Effector CD8-positive, alpha-beta T cell (primary cell): ENCODE measurements around the gene BRIX1.

Source experiments
- DNase-seq: peaks from one replicate; lab custom pipeline; 2025; lab: John Stamatoyannopoulos, UW
- total RNA-seq, 4 experiments: gene quantifications; one replicate each; lab custom pipeline; 2026; lab: John Stamatoyannopoulos, UW

The BRIX1 gene, protein sequence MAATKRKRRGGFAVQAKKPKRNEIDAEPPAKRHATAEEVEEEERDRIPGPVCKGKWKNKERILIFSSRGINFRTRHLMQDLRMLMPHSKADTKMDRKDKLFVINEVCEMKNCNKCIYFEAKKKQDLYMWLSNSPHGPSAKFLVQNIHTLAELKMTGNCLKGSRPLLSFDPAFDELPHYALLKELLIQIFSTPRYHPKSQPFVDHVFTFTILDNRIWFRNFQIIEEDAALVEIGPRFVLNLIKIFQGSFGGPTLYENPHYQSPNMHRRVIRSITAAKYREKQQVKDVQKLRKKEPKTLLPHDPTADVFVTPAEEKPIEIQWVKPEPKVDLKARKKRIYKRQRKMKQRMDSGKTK
- total RNA-seq, result 35.9 to 87.1 (median 46.1) reads per million in 4 experiments

GRCh38 chr5:34915139-34915855 is at the start of gene BRIX1, which contains the start of gene RAD1:
Gene BRIX1, plus strand, starts transcription at chr5:34915711. Its CDS starts 28 bp downstream, at chr5:34915739.
Gene RAD1, minus strand, starts transcription at chr5:34915504. Its CDS starts 612 bp downstream, at chr5:34914892.
- peak; percentile 78 for DNase-seq

- no peak for DNase-seq
Measured at GRCh38 chr5:34866989-34867471, 48.5 kb upstream of the BRIX1 start.

DNA sequence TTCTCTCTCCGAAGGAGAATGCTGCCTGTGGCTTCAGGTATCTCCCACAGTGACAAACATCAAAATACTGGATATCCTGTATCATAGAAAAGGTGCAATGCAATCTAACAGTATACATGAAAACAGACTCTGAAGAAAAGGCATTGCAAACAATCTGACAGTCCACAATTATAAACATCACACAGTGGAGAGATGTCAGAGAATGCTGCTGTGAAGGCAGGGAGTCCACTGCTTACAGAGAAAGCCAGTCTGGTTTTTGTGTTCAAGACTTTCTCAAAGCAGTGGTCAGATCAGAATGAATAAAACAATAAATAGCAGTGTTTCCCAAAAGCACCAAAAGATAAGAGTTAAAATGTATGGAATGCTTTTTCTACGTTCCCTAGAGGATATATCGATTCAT is 47.9 kb upstream of the BRIX1 start:
- no peak for DNase-seq

DNA sequence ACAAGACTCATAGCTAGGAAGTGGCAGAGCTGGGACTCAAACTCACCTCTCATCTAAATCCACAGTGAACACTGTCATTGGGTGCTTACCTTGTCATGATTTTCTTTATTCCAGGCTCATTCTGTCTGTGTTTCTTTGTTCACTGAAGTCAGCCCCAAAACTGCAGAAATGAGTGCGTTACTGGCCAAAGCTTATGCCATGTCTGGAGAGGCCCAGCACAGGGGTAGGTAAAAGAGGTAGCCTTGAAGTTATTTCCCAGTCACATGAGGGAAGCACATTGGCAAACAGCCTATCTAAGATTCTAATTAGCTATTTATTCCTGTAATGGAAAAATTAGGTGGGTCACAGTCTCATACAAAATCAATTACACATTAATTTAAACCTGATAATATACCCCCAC is 46.7 kb upstream of the BRIX1 start:
- no peak for DNase-seq

DNA sequence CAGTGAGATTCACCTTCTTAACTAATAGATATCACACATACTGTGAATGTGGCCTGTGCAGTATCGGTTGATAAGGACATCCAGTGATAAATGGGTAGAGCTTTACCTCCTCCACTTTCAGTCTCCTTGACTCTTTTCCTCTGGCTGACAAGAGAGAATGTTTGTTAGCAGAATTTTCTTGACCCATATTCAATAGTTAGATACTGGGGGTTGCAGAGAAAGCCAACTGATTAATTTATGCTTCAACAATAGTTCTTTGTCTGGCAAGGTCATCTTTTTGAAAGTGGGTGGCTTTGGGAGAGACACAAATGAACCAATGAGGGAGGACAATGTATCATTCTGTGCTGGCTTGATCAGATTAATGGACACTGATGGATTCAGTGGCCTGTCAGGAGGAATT is 46.3 kb upstream of the BRIX1 start:
- DNase-seq, result no peak

GRCh38 chr5:34870382-34870781 is 45.1 kb upstream of the BRIX1 start:
- DNase-seq, result no peak

DNA sequence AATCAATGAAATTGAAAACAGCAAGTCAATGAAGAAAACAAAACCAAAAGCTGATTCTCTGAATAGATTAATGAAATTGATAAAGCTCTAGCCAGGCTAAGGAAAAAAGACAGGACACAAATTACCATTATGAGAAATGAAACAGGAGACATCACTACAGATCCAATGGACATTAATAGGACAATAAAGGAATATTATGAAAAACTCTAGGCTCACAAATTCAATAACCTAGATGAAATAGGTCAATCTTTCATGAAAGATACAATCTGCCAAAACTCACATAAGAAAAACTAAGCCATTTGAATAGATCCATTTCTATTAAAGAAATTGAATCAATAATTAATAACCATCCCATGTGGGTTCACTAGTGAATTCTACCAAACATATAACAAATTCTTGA is 39.2 kb upstream of the BRIX1 start:
- DNase-seq, result no peak

DNA sequence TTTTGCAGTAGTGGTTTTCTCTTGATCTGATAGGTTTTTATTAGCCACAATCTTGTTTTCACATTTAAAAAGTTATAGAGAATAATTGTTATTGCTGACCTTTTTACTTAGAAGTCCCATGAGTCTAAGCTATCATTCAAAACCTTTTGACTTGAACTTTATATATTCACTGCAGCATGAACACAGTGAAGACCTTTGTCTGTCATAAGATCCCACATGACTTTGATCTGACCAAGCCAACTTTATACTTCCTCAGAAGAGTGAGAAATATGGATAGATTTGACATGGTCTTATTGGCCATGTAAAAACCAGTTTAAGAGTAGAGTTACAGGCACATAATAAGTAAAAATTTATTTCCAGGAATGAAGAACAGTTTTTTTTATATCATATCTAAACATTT is 34.3 kb upstream of the BRIX1 start:
- DNase-seq, result no peak

- no peak for DNase-seq
Measured at GRCh38 chr5:34886392-34887119, 29.0 kb upstream of the BRIX1 start.

- no peak for DNase-seq
Measured at GRCh38 chr5:34889394-34889793, 26.1 kb upstream of the BRIX1 start.

- no peak for DNase-seq
Measured at GRCh38 chr5:34891981-34892380, 23.5 kb upstream of the BRIX1 start.

DNA sequence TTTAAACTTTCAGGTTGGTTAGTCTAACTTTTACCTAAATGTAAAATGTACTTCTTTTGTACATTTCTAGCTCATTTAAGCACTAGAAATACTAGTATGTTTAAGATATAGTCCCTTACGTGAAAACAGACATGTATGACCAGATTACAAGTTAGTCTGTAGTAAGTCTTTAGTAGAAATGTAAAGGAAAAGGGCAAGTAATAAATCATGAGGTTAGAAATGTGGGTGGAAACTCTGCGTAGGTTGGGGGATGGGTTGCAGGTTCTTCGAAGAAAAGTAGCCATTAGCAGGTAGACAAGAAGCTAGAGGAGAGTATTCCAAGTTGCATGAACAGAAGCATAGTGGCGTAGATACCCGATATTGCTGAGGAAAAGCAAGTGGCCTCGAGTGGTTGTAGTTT is 23.1 kb upstream of the BRIX1 start:
- no peak for DNase-seq

DNA sequence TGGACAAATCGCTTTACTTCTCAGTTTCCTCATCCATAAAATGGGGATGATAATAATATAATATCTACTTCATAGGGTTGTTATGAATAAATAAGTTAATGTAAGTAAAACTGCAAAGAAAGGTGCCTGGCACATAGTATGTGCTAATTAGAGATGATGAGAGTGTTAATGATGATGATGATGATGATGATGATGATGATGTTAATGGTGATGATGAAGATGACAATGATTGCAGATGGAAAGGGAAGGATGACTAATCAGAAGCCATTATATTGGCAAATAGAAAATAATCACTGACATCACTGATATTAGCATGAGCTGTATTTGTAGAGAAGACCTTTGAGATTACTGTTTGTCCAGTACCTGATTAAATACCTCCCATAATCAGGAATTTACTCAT is 20.8 kb upstream of the BRIX1 start:
- no peak for DNase-seq

DNA sequence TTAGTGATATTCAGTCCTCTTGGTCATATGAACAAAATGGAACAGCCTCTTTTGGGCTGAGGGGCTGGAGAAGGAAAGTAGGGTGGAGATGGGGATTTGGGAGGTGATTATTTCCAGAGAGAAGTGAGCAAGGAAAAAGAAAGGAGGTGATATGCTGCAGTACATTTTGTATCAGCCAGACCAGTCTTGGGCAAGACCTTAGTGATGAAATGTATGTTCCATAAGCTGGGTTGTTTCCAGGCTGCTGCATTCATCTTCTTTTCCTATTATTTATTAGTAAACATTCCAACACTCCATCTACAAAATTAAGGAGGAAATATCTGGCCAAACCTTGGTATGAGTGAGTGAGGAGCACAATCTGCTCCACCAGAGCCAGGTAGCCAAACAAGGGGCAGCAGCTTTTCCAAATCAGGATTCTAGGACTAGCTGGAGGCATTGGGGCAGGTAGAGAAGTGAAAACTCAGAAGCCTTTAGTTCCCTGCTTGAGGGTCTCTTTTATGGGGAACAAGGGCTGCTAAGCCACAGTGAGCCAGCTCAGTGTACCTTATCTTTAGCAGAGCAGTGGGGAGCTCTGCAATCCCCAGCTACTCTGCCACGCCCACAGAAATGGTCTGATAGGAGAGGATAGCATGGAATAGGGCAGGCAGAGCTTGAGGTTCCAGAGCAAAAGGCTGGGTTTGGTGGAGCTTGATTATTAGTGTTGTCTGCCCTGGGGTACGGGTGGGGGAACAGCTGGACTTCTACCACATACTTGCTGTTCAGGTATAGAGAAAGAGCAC is 19.7 kb upstream of the BRIX1 start:
- DNase-seq, result no peak

DNA sequence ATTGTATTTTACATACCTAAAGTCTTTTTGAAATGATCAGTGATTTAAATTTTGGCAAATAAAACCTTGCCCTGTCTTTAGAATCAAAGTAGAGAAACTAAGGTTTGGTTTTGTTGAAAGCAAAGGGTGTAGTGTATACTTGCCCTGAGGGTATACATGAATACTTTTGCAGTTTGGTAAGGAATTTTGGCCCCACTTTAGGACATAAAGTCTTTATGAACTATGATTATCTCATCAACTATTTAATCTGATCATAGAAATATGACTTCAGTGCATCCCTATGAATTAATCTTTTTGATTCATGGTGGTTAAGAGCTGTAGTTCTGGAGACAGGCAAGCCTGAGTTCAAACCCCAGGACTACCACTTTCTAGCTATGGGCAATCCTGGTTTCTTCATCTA is 17.9 kb upstream of the BRIX1 start:
- no peak for DNase-seq

DNA sequence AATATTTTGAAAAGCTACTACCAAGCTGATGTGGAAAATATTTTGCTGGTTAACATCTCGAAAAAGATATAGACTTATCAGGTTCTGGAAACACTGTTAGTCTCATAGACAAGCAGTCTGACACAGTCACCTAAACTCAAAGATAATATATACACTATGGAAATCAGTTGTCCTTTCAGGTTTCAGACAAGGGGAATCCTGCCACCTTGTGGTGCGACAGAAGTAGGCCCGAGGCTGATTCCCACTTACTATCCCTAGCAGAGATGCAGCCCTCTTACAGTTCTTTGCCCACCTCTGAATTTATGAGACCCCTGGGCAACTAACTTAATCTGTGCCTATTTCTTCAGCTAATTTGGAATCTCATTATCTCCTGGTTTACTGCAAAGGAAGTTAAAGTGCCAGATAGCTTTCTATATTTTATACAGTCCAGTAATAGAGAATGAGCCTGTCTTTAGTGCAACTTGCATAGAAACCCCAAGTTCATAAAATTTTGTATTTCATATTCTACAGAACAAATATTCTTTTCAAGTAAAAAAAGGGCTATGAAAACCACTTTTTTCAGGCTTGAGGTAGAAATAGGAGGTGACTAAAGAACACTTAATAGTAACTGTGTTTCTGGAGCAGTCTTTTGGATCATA is 17.1 kb upstream of the BRIX1 start:
- DNase-seq, result peak; percentile 24

DNA sequence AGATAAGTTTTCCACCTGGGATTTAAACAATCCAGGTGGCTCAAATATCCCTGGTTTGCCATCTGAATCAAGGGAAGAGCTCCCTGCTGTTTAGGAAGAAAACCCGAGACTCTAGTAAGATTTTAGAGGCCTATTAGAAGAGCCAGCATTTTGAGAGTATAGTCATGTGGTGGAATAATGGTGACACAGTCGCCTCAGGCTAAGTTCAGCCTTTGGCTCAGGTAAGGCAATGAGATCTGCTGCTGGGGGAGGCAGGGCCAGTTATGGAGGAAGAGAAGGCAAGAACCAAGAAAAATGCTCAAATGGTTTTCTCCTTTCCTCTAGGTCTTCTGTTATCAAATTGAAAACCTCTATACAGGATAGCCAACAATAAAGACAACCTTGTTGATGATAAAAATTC is 16.4 kb upstream of the BRIX1 start:
- no peak for DNase-seq

- DNase-seq, result no peak
Measured at GRCh38 chr5:34900652-34901051, 14.9 kb upstream of the BRIX1 start.

GRCh38 chr5:34903260-34903659 is 12.3 kb upstream of the BRIX1 start:
- no peak for DNase-seq

- no peak for DNase-seq
Measured at GRCh38 chr5:34905564-34905963, 9.9 kb upstream of the BRIX1 start.

DNA sequence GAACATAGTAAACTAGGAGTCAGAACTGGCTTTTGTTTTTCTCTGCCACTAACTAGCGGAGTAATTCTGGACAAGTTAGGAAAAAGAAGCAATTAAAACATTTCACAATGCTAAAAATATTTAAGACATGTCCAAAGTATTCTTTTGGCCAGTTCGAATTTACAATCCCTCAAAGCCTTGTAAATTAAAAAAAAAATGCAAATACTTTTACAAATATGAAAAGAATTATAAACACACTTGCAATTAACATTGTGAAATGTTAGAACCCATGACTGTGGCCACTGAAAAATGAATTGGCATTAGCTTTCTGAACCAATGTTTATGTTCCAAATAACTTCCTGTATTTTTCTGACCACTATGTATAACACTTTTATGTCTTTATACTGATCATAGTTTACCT is 2.4 kb upstream of the BRIX1 start:
- DNase-seq, result no peak
